Endothelial cell (in vitro differentiated cells): ENCODE results near the gene PTAR1. TPM values are rescaled to one million over a fixed set of nuclear protein-coding genes. Genes with fewer than 3 reads are reported as not detected.

Source experiments
- DNase-seq: peaks from one replicate; pipeline ENCODE4 v3.0.0; 2021; ENCODE audit warnings: low spot score
- H3K27ac Mint-ChIP-seq: one replicate; pipeline ENCODE4 v1.8.0; 2021; ENCODE audit warnings: mixed read lengths, inconsistent platforms; ENCODE audit not compliant: unreplicated experiment
- H3K27me3 Mint-ChIP-seq: one replicate; pipeline ENCODE4 v1.8.0; 2021; ENCODE audit warnings: mild to moderate bottlenecking, moderate library complexity, mixed read lengths, inconsistent platforms; ENCODE audit not compliant: unreplicated experiment
- H3K36me3 Mint-ChIP-seq: one replicate; pipeline ENCODE4 v1.8.0; 2021; ENCODE audit warnings: mild to moderate bottlenecking, low read depth, mixed read lengths, inconsistent platforms; ENCODE audit not compliant: unreplicated experiment
- H3K4me1 Mint-ChIP-seq: one replicate; pipeline ENCODE4 v1.8.0; 2021; ENCODE audit warnings: mild to moderate bottlenecking, mixed read lengths, inconsistent platforms; ENCODE audit not compliant: unreplicated experiment
- H3K4me3 Mint-ChIP-seq: one replicate; pipeline ENCODE4 v1.8.0; 2021; ENCODE audit warnings: mild to moderate bottlenecking, mixed read lengths, inconsistent platforms; ENCODE audit not compliant: unreplicated experiment
- H3K9me3 Mint-ChIP-seq: one replicate; pipeline ENCODE4 v1.8.0; 2021; ENCODE audit warnings: mixed read lengths, inconsistent platforms; ENCODE audit not compliant: unreplicated experiment
- total RNA-seq: library from RNA; stranded (reverse); fragmentation: NEBNext Ultra II Directional; extraction: Animal tissue kit (Norgen Biotek cat#: 25700); gene quantifications from one replicate; pipeline ENCODE4 v1.2.1, GENCODE V29; 2021; ENCODE audit not compliant: unreplicated experiment
- TF ChIP-seq, protein P1 (sequence below): fragments of 200-600 bp; sonication (generic); IDR thresholded peaks from one replicate; pipeline ENCODE4 v1.5.0; 2021; ENCODE audit warnings: antibody characterized with exemption; ENCODE audit not compliant: unreplicated experiment

PTAR1 gene
- total RNA-seq, 1 donor from 2014 or later: 32.5 TPM

DNA sequence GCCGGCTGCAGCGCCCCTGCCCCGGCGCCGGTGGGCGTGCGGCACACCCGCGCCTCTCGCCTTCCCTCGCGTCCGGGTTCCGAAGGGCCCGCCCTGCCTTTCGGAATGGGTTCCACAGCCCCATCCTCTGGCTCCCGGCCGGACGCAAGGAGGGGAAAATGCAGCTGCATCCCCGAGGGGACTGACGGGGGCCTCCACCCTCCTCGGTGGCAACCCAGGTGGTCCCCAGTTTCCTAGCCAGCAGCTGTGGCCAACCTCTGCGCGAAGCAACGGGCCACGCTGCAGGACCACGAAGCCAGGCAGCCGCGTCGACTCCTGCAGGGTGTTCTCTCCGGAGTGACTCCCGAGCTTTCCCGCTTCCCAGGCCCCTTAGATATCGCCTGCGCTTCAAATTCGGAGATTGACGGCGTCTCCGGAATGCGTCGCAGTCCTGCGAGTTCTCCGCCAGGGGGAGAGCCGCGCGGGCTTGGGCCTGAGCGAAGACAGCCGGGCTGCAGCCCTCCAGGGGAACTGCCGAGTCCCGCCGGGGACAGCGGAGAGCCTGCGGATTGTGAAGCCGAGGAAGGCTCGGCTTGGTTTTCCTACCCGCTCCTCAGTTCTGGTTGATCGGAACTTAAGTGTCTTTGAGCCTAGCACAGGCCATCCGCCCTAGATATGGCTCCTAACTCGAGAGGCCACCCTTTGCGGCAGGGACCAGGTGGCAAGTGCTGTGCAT is 87.1 kb downstream of the PTAR1 start:
- TF ChIP-seq, protein P1, sequence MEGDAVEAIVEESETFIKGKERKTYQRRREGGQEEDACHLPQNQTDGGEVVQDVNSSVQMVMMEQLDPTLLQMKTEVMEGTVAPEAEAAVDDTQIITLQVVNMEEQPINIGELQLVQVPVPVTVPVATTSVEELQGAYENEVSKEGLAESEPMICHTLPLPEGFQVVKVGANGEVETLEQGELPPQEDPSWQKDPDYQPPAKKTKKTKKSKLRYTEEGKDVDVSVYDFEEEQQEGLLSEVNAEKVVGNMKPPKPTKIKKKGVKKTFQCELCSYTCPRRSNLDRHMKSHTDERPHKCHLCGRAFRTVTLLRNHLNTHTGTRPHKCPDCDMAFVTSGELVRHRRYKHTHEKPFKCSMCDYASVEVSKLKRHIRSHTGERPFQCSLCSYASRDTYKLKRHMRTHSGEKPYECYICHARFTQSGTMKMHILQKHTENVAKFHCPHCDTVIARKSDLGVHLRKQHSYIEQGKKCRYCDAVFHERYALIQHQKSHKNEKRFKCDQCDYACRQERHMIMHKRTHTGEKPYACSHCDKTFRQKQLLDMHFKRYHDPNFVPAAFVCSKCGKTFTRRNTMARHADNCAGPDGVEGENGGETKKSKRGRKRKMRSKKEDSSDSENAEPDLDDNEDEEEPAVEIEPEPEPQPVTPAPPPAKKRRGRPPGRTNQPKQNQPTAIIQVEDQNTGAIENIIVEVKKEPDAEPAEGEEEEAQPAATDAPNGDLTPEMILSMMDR: peak; percentile 86
- Mint-ChIP-seq H3K9me3 (no peaks in the 10 kb centered on the region), H3K36me3 (peaks cover 4% of the 10 kb centered on the region), H3K4me3 (peak overlapping the region; percentile 83), H3K27ac (no peak overlapping the region), H3K27me3 (peaks cover 5% of the 10 kb centered on the region), H3K4me1 (peaks cover 24% of the 10 kb centered on the region)
- peak; percentile 91 for DNase-seq

GRCh38 chr9:69671879-69672595 is 87.8 kb downstream of the PTAR1 start, which contains the start of gene APBA1:
APBA1 (minus strand) TSS chr9:69672371.
- peak; percentile 52 for DNase-seq
- Mint-ChIP-seq H3K27ac (peak within 1 kb of the TSS; percentile 54), H3K4me3 (peak within 1 kb of the TSS; percentile 89), H3K36me3 (peaks cover 4% of the 10 kb centered on the region), H3K27me3 (peaks cover 5% of the 10 kb centered on the region), H3K4me1 (peaks cover 24% of the 10 kb centered on the region), H3K9me3 (no peaks in the 10 kb centered on the region)
- TF ChIP-seq, protein P1: no peak

GRCh38 chr9:69671311-69671878 is 88.4 kb downstream of the PTAR1 start:
- H3K27ac Mint-ChIP-seq: peak overlapping the region; percentile 54
- no peak for DNase-seq
- no peaks in the 10 kb centered on the region for H3K9me3 Mint-ChIP-seq
- H3K4me3 Mint-ChIP-seq: peak overlapping the region; percentile 89
- peaks cover 5% of the 10 kb centered on the region for H3K27me3 Mint-ChIP-seq
- peaks cover 4% of the 10 kb centered on the region for H3K36me3 Mint-ChIP-seq
- H3K4me1 Mint-ChIP-seq: peaks cover 24% of the 10 kb centered on the region
- TF ChIP-seq, protein P1: no peak

- TF ChIP-seq, protein P1: no peak
Observed at GRCh38 chr9:69667306-69667705, 92.5 kb downstream of the PTAR1 start.

More at GRCh38 chr9:69667306-69667705, 92.5 kb downstream of the PTAR1 start:
- Mint-ChIP-seq H3K36me3 (peaks cover 4% of the 10 kb centered on the region), H3K27ac (no peak overlapping the region), H3K9me3 (no peaks in the 10 kb centered on the region), H3K27me3 (peaks cover 5% of the 10 kb centered on the region), H3K4me3 (no peak overlapping the region), H3K4me1 (peaks cover 14% of the 10 kb centered on the region)
- no peak for DNase-seq
